ENCODE measurements around the gene CLRN2. TPM values are rescaled to one million over a fixed set of nuclear protein-coding genes. Genes with fewer than 3 reads are reported as not detected.

CLRN2 gene
- total and polyA plus RNA-seq, 10 of the 15 experiments (the other 5 are each of a cell fraction or from before 2014, with no cell fraction given) = not detected

GRCh38 chr4:17567271-17567670 is 52.3 kb downstream of the CLRN2 start:
- in situ Hi-C loops (cut with MboI) (no loop called here), intact Hi-C loops (cut with micrococcal nuclease; ENCODE audit: unreplicated experiment) (no loop called here)
- no peak overlapping the region for H3K9ac ChIP-seq (ENCODE audit: control insufficient read depth, insufficient read depth, low read length)
- no peak overlapping the region for H3K4me3 ChIP-seq
- BruUV-seq (replicated peaks) = no TSS peak
- no peaks in the 10 kb centered on the region for H3K36me3 ChIP-seq (ENCODE audit: control insufficient read depth in 2 of 2, insufficient read depth in 2 of 2, low read length in 1 of 2)
- no peak overlapping the region for H3K4me2 ChIP-seq (ENCODE audit: control insufficient read depth, insufficient read depth)
- RAD21 ChIA-PET (ENCODE audit: unreplicated experiment) = no interaction called here
- ATAC-seq = no peak
- no peak for FAIRE-seq
- CTCF ChIA-PET = interaction anchor here (0.8 to 2.8 kb wide), 2 partner anchors 18 to 20 kb away, joined by 4 to 10 read pairs; no protein-coding TSS in a partner anchor
- POLR2A ChIA-PET = no interaction called here
- no peaks in the 10 kb centered on the region for H3K79me2 ChIP-seq (ENCODE audit: control insufficient read depth, insufficient read depth, low read length)
- H3K4me1 ChIP-seq (ENCODE audit: control insufficient read depth, insufficient read depth, low read length) = no peaks in the 10 kb centered on the region
- no peaks in the 10 kb centered on the region; a peak in 1 of 4 replicates for H3K27me3 ChIP-seq (replicated peaks in 1 of 2; ENCODE audit: control insufficient read depth in 2 of 2, insufficient read depth in 2 of 2, low read length in 1 of 2)
- no peaks in the 10 kb centered on the region for H4K20me1 ChIP-seq (ENCODE audit: control insufficient read depth, insufficient read depth)
- H3K9me3 ChIP-seq (replicated peaks; ENCODE audit: control insufficient read depth, insufficient read depth, low read length) = no peaks in the 10 kb centered on the region
- DNase-seq (ENCODE audit: low read depth, low spot score) = no peak
- no peak overlapping the region for H3K27ac ChIP-seq (ENCODE audit: control insufficient read depth, insufficient read depth)
- WGBS (ENCODE audit: insufficient coverage, insufficient replicate concordance, low lambda C conversion rate, missing lambda C conversion rate) = 91% methylated on average over 2 of the region's 2 CpGs
- SMC1A ChIA-PET (ENCODE audit: uncharacterized antibody, unreplicated experiment) = interaction anchor here (0.6 to 0.7 kb wide), 2 partner anchors 32 to 70 kb away, joined by 3 to 4 read pairs; no protein-coding TSS in a partner anchor
- H2AFZ ChIP-seq (ENCODE audit: control insufficient read depth, low read depth, low read length) = no peak overlapping the region
- no peak for TF ChIP-seq CHD1 (IDR thresholded peaks at IDR 0.05; ENCODE audit: low read depth, low read length)
- no peak for TF ChIP-seq YY1 (IDR thresholded peaks at IDR 0.05; ENCODE audit: low read depth, low read length)
- no peak for TF ChIP-seq PAX5 (IDR thresholded peaks at IDR 0.05; ENCODE audit: borderline replicate concordance, low read depth, low read length)
- TF ChIP-seq STAT1 (conservative IDR thresholded peaks at IDR 0.05) = no peak
- TF ChIP-seq HSF1 (IDR thresholded peaks at IDR 0.05; ENCODE audit: low read depth, low read length) = no peak
- no peak for TF ChIP-seq MAX (IDR thresholded peaks at IDR 0.05; ENCODE audit: low read depth, low read length)
- no peak for TF ChIP-seq ZBTB33 (IDR thresholded peaks at IDR 0.05)
- no peak for TF ChIP-seq BACH1 (IDR thresholded peaks at IDR 0.05; ENCODE audit: borderline replicate concordance)
- TF ChIP-seq ZNF687 (IDR thresholded peaks at IDR 0.05) = no peak
- no peak for TF ChIP-seq SREBF1 (IDR thresholded peaks at IDR 0.05; ENCODE audit: low read length)
- TF ChIP-seq TARDBP (IDR thresholded peaks at IDR 0.05; ENCODE audit: borderline replicate concordance) = no peak
- no peak for TF ChIP-seq CHD2 (IDR thresholded peaks at IDR 0.05; ENCODE audit: borderline replicate concordance, low read depth, low read length)
- no peak for TF ChIP-seq RELA (IDR thresholded peaks at IDR 0.05; ENCODE audit: borderline replicate concordance, partially characterized antibody)
- no peak for TF ChIP-seq ATF3 (IDR thresholded peaks at IDR 0.05; ENCODE audit: borderline replicate concordance, extremely low read depth, low read depth, low read length)
- TF ChIP-seq RUNX3 (IDR thresholded peaks at IDR 0.05; ENCODE audit: low read length) = no peak

Measured in GM12878 (cell line).